HG03575 (cell line): ENCODE results near the gene RNF166.

Experiments
- ATAC-seq: cut with Tn5 transposase; IDR thresholded peaks from one replicate; pipeline ENCODE4 v1.9.1; 2021; ENCODE audit not compliant: unreplicated experiment, insufficient number of reproducible peaks, low FRiP score; ENCODE audit errors: extremely low read depth

The RNF166 gene

GRCh38 chr16:88713568-88714419, 7.6 kb upstream of the RNF166 start:
- ATAC-seq: no peak

DNA sequence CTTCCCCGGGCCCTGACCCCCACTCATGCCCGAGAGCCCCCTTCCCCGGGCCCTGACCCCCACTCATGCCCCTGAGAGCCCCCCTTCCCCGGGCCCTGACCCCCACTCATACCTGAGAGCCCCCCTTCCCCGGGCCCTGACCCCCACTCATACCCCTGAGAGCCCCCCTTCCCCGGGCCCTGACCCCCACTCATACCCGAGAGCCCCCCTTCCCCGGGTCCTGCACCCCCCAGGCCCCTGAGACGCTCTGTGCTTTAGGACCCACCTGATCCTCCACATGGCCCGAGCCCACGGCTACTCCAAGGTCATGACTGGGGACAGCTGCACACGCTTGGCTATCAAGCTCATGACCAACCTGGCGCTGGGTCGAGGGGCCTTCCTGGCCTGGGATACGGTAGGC, 6.8 kb upstream of the RNF166 start:
- no peak for ATAC-seq

- ATAC-seq: no peak
These were observed 6.3 kb upstream of the RNF166 start for GRCh38 chr16:88712362-88712979.

DNA sequence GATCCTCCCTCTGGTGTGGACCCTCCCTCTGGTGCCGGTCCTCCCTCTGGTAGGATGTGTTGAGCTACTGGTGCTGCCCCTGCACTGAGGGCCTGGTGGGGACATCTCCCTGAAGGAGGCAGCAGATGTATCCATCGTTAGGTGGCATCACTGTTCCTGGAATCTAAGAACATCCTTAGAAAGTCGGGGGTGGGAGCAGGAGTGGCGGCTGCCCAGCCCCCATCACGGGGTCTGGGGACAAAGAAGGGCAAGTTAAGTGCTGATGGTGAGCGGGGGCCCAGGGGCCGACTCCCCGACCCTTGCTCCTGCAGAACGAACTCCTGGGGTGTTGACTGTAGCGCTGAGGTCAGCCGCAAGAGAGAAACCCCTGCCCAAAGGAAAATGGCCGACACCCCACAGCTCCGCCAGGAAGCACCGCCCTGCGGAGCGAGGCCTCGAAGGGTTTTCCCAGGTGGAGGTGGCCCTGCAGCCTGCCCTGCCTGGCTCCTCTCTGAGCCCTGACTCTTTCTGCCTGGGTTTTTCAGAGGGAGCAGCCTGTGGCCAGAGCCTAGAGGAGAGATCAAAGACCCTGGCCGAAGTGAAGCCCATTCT, 5.6 kb upstream of the RNF166 start:
- ATAC-seq: no peak

DNA sequence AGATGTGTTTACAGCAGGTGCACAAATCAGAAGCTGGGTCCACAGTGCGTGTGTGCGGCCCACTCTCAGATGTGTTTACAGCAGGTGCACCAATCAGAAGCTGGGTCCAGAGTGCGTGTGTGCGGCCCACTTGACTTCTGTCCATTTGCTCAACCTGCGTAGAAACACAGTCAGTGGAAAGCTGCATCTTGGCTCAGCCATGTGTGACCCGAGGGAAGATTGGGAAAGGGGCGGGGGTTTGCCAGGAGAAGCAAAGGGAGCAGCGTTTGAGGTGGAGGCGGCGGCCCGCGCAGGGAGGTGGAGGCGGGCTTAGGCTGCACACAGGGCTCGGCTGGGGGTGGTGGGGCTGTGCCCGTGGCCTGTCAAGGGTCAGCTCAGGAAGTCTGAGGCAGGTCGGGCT, 4.3 kb upstream of the RNF166 start:
- ATAC-seq: no peak

- no peak for ATAC-seq
These were observed 988 bp upstream of the RNF166 start for GRCh38 chr16:88706965-88707826.

DNA sequence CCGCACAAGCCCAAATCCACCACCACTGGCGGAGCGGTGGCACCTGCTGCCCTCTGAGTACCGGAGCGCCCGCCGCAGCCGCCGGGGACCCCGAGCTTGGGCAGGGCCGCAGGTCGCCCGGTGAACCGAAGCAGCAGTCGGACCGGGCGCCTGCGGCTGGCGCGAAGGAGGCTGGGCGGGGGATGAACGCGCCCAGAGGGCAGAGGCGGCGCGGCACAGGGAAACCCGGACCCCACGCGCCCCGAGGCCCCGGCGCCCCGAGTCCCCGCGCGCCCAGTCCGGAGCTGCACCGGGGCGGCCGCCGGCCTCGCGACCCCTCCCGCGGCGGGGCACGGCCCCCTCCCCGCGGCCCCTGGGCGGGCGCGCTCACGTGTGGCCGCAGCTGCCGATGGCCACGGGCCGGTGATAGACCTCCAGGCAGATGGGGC, 393 bp downstream of the RNF166 start:
- no peak for ATAC-seq

DNA sequence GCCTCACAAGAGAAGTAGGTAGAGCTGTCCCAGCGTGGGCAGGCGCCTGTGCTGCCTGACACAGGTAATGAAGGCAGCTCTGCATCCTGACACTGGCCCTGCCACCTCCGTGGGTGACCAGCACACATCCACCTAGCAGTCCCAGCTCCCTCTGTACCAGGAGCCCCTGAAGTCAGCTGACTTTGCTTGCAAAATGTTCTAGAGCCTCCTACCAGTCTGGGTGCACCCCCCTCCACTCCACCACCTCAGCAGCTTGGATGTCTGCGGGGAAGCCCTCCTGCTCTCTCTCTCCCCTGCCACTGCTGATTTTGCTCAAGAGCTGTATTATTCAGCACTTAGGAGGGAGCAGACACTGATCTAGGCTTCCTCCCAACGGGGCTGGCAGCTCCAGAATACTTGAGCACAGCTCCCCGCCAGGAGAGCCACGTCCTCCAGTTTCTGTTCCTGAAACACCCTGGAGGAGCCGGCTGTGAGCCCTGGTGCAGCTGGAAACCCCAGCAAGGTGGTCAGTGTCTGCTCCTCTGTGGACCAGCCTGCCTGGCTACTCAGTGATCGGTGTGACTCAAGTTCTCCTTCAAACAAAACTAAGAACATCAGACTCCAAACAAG, 1.0 kb downstream of the RNF166 start:
- ATAC-seq: no peak

- no peak for ATAC-seq
These were observed 2.5 kb downstream of the RNF166 start for GRCh38 chr16:88703486-88704309.

DNA sequence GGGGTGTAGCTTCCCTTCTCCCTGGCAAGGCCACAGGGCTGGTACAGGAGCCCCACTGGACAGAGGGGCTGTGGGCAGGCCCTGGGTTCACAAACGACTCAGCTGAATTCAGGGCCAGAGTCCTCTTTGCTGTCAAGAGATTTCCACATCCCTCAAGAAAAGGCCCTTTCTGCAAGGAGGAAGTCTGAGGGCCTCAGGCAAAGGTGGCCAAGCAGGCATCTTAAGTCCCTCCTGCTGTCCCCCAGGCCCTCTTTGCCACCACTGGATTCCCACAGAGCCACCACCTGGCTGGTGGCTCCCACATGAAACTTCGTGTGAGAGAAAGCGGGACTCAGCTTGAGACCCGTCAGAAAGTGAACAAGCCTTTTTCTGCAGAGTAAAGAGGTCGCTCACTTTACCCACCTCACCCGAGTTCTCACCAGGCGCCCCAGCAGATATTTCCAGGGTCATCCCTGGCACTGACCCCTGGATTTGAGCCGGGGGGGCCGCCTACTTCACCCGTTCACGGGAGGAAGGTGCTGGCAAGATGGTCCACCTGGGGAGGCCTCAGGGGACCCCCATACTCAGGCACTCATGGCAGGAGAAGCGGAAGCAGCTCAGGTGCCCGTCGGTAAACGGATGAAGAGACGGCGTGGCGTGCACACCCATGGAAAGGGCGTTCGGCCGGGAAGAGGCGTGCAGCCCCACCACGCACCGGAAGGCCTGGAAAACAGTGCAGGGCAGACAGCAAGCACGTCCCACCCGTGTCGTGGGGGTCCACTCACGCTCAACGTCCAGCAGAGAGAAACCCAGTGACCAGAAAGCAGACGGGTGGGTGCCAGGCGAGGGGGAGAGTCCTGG, 3.6 kb downstream of the RNF166 start:
- no peak for ATAC-seq

- ATAC-seq: no peak
These were observed 4.4 kb downstream of the RNF166 start for GRCh38 chr16:88701581-88702370.

- ATAC-seq: no peak
These were observed 5.3 kb downstream of the RNF166 start for GRCh38 chr16:88700636-88701482.

DNA sequence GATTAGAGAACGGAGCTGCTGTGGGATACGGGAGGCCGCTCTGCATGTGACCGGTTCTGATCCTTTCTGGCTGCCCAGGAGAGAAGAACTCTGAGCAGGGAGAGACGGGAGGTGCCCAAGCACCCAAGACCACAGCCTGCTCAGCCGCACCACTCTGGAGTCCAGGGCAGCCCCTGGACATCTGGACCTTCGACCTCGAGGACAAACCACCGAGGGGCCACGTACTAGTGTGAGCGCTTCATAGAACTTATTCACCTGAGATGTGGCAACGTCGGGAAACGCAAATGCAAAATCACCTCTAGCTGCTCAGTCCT, 5.9 kb downstream of the RNF166 start:
- no peak for ATAC-seq

DNA sequence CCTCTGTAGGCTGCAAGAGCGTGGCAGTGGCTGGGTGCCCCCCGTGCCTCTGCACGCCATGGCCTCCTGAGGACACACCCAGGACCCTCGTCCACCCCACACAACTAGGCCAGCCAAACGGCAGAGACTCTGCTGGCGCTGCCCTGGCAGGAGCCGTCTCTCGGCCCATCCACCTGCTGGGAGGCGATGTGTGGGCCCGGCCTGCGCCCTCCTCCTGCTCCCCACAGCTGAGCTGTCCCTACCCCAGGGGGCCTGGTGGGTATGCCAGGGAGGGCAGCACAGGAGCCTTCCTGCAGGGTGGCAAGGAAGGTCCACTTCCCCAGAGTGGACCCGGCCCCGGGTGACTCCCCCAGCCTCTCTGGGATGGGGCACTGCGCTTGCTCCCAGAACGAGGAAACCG, 7.0 kb downstream of the RNF166 start:
- ATAC-seq: no peak

- no peak for ATAC-seq
These were observed 7.6 kb downstream of the RNF166 start for GRCh38 chr16:88698646-88699045.
